Measurements from ENCODE around the gene TMTC2. TPM values are rescaled to one million over a fixed set of nuclear protein-coding genes. Genes with fewer than 3 reads are reported as not detected.

The TMTC2 gene
- total and polyA plus RNA-seq, 2 donors (not counting 3 experiments of a cell fraction or from before 2014, with no cell fraction given), result 4.1 to 7.8 TPM

- no peak for DNase-seq (ENCODE audit: low read depth, low spot score)
- no TSS peak for BruUV-seq (replicated peaks)
- Histone ChIP-seq H3K4me2 (ENCODE audit: insufficient read depth, low read length) (no peak overlapping the region), H3K79me2 (ENCODE audit: control insufficient read depth, insufficient read depth, low read length) (no peaks in the 10 kb centered on the region), H3K27ac (ENCODE audit: insufficient read depth, low read depth, low read length) (no peak overlapping the region), H4K20me1 (replicated peaks; ENCODE audit: control insufficient read depth, extremely low read depth, insufficient read depth, low read length) (no peaks in the 10 kb centered on the region), H3K9me1 (replicated peaks; ENCODE audit: control insufficient read depth, extremely low read depth, insufficient read depth, low read length) (no peaks in the 10 kb centered on the region), H3K27me3 (ENCODE audit: control insufficient read depth in 2 of 2, insufficient read depth in 2 of 2, low read length in 2 of 2) (no peaks in the 10 kb centered on the region), H2AFZ (ENCODE audit: low read depth, low read length) (no peak overlapping the region), H3K9ac (replicated peaks; ENCODE audit: extremely low read depth, insufficient read depth, low read length) (no peak overlapping the region), H3K4me3 (replicated peaks in 1 of 3; ENCODE audit: insufficient read depth in 1 of 3, low read depth in 1 of 3, low read length in 3 of 3) (no peak overlapping the region), H3K4me1 (ENCODE audit: control insufficient read depth, extremely low read depth, insufficient read depth, low read length) (no peaks in the 10 kb centered on the region), H3K36me3 (ENCODE audit: control insufficient read depth in 2 of 2, extremely low read depth in 1 of 2, insufficient read depth in 2 of 2, low read length in 2 of 2) (no peaks in the 10 kb centered on the region), H3K9me3 (replicated peaks; ENCODE audit: control insufficient read depth, insufficient read depth, low read length) (no peaks in the 10 kb centered on the region)
- CTCF ChIA-PET, result interaction anchor here (2.8 kb wide), 1 partner anchor 43 kb away, joined by 9 read pairs; no protein-coding TSS in a partner anchor
- intact Hi-C loops (cut with micrococcal nuclease) (no loop called here), dilution Hi-C loops (cut with MboI; ENCODE audit: extremely low pct_ligation_motif_present, low sequenced_read_pairs) (no loop called here)
- TF ChIP-seq JUN (IDR thresholded peaks at IDR 0.05; ENCODE audit: borderline replicate concordance, insufficient read depth, insufficient read length, low read depth), result no peak
- TF ChIP-seq EZH2 (IDR thresholded peaks at IDR 0.05; ENCODE audit: borderline replicate concordance, low read depth, low read length, severe bottlenecking), result no peak
- TF ChIP-seq POLR2A (IDR thresholded peaks at IDR 0.05; ENCODE audit: low read depth, low read length), result no peak
- TF ChIP-seq FOS (IDR thresholded peaks at IDR 0.05; ENCODE audit: borderline replicate concordance, insufficient read depth, low read length), result no peak
- TF ChIP-seq POLR2AphosphoS5 (IDR thresholded peaks at IDR 0.05; ENCODE audit: insufficient read depth, low read depth, low read length), result no peak
- no peak for TF ChIP-seq MAX (IDR thresholded peaks at IDR 0.05; ENCODE audit: insufficient read depth, insufficient read length)
- TF ChIP-seq MYC (IDR thresholded peaks at IDR 0.05; ENCODE audit: low read depth, low read length), result no peak
- TF ChIP-seq GATA2 (IDR thresholded peaks at IDR 0.05; ENCODE audit: insufficient read depth, insufficient read length, low read depth, low read length), result no peak
- TF ChIP-seq CTCF (IDR thresholded peaks at IDR 0.05; ENCODE audit: extremely low read depth in 1 of 2, insufficient read depth in 1 of 2, low read depth in 1 of 2, low read length in 2 of 2), result no peak
- POLR2A ChIA-PET, result no interaction called here
- FAIRE-seq, result no peak
Observed at GRCh38 chr12:82728710-82729109, 42.0 kb downstream of the TMTC2 start.
